Measurements from ENCODE around the gene PRKG1. TPM values are rescaled to one million over a fixed set of nuclear protein-coding genes. Genes with fewer than 3 reads are reported as not detected.

PRKG1 gene
- total RNA-seq, 4 donors from 2014 or later: 24.0 to 89.1 (median 45.7) TPM

- Histone ChIP-seq H3K4me1 (no peaks in the 10 kb centered on the region), H3K9me3 (no peaks in the 10 kb centered on the region), H3K4me3 (no peak overlapping the region), H3K27me3 (no peaks in the 10 kb centered on the region), H3K36me3 (no peaks in the 10 kb centered on the region), H3K27ac (no peak overlapping the region)
- DNase-seq: no peak
- TF ChIP-seq POLR2A (IDR thresholded peaks at IDR 0.05): no peak
- TF ChIP-seq CTCF (IDR thresholded peaks at IDR 0.05): no peak
These were observed 566.0 kb downstream of the PRKG1 start for GRCh38 chr10:51640120-51640819.

- Histone ChIP-seq H3K9me3 (no peaks in the 10 kb centered on the region), H3K4me1 (no peaks in the 10 kb centered on the region), H3K36me3 (no peaks in the 10 kb centered on the region), H3K27ac (no peak overlapping the region), H3K27me3 (no peaks in the 10 kb centered on the region), H3K4me3 (no peak overlapping the region)
- TF ChIP-seq POLR2A (IDR thresholded peaks at IDR 0.05) (no peak), CTCF (IDR thresholded peaks at IDR 0.05) (no peak)
- DNase-seq: no peak
These were observed 568.3 kb downstream of the PRKG1 start for GRCh38 chr10:51642581-51642980.

- TF ChIP-seq POLR2A (IDR thresholded peaks at IDR 0.05) (no peak), CTCF (IDR thresholded peaks at IDR 0.05) (no peak)
- no peak overlapping the region for H3K4me3 ChIP-seq
These were observed 569.4 kb downstream of the PRKG1 start for GRCh38 chr10:51643734-51644133.

GRCh38 chr10:51649064-51649463 is 574.8 kb downstream of the PRKG1 start:
- Histone ChIP-seq H3K36me3 (no peaks in the 10 kb centered on the region), H3K4me1 (no peaks in the 10 kb centered on the region), H3K9me3 (no peaks in the 10 kb centered on the region), H3K27me3 (no peaks in the 10 kb centered on the region), H3K27ac (no peak overlapping the region), H3K4me3 (no peak overlapping the region)
- TF ChIP-seq CTCF (IDR thresholded peaks at IDR 0.05) (no peak), POLR2A (IDR thresholded peaks at IDR 0.05) (no peak)
- no peak for DNase-seq

More at GRCh38 chr10:51643734-51644133, 569.4 kb downstream of the PRKG1 start:
- Histone ChIP-seq H3K36me3 (no peaks in the 10 kb centered on the region), H3K4me1 (no peaks in the 10 kb centered on the region), H3K9me3 (no peaks in the 10 kb centered on the region), H3K27me3 (no peaks in the 10 kb centered on the region), H3K27ac (no peak overlapping the region)
- DNase-seq: no peak

- Histone ChIP-seq H3K27me3 (no peaks in the 10 kb centered on the region), H3K4me1 (no peaks in the 10 kb centered on the region), H3K36me3 (no peaks in the 10 kb centered on the region), H3K9me3 (no peaks in the 10 kb centered on the region), H3K27ac (no peak overlapping the region), H3K4me3 (no peak overlapping the region)
- no peak for DNase-seq
- TF ChIP-seq POLR2A (IDR thresholded peaks at IDR 0.05) (no peak), CTCF (IDR thresholded peaks at IDR 0.05) (no peak)
These were observed 576.8 kb downstream of the PRKG1 start for GRCh38 chr10:51651063-51651462.

All from Peyer's patch (tissue), 4 donors.